Trophoblast cell (in vitro differentiated cells and primary cell): ENCODE results near the gene LATS1.
"Not testable (repeated sequence)": the region's sequence is repeated elsewhere in the genome, so short reads cannot be mapped to it uniquely, and the experiment has no call there.

Experiments used
- DNase-seq, 2 donors: peaks; one replicate each; pipeline ENCODE4 v3.0.0-alpha.2; 2016
- H2AFZ ChIP-seq: 2 replicates; pipeline ENCODE4 v1.6.1; 2013; ENCODE audit warnings: low read length, moderate library complexity, mild to moderate bottlenecking; ENCODE audit not compliant: insufficient read depth, poor library complexity
- H2AK5ac ChIP-seq: 2 replicates; pipeline ENCODE4 v1.6.1; 2013; ENCODE audit warnings: mild to moderate bottlenecking, low read length
- H2BK120ac ChIP-seq: 2 replicates; pipeline ENCODE4 v1.6.1; 2013; ENCODE audit warnings: low read length, mild to moderate bottlenecking, moderate library complexity; ENCODE audit not compliant: insufficient read depth, poor library complexity
- H2BK12ac ChIP-seq: 2 replicates; pipeline ENCODE4 v1.6.1; 2013; ENCODE audit warnings: mild to moderate bottlenecking, low read length, moderate library complexity
- H2BK5ac ChIP-seq: 2 replicates; pipeline ENCODE4 v1.6.1; 2013; ENCODE audit warnings: low read length, low read depth, moderate library complexity, mild to moderate bottlenecking; ENCODE audit not compliant: poor library complexity
- H3K14ac ChIP-seq: 2 replicates; pipeline ENCODE4 v1.6.1; 2013; ENCODE audit warnings: mild to moderate bottlenecking, low read length
- H3K18ac ChIP-seq: 2 replicates; pipeline ENCODE4 v1.6.1; 2013; ENCODE audit warnings: mild to moderate bottlenecking, low read length
- H3K23ac ChIP-seq: 2 replicates; pipeline ENCODE4 v1.6.1; 2013; ENCODE audit warnings: low read length
- H3K27ac ChIP-seq: 2 replicates; pipeline ENCODE4 v1.5.1; 2013; ENCODE audit warnings: low read depth, mild to moderate bottlenecking, inconsistent platforms, low read length, moderate library complexity
- H3K27me3 ChIP-seq: 2 replicates; pipeline ENCODE4 v1.6.1; 2013; ENCODE audit warnings: inconsistent platforms, mild to moderate bottlenecking, low read length, moderate library complexity; ENCODE audit not compliant: insufficient read depth
- H3K36me3 ChIP-seq, 2 experiments: 1 replicate in 1 of 2; 2 replicates in 1 of 2; pipeline ENCODE4 v1.6.1; 2013; ENCODE audit warnings: low read length in 2 of 2, mild to moderate bottlenecking in 2 of 2, moderate library complexity in 1 of 2; ENCODE audit not compliant: insufficient read depth in 2 of 2, control insufficient read depth in 1 of 2
- H3K4ac ChIP-seq: 2 replicates; pipeline ENCODE4 v1.6.1; 2013; ENCODE audit warnings: low read depth, mild to moderate bottlenecking, low read length, moderate library complexity
- H3K4me1 ChIP-seq, 2 experiments: 1 replicate in 1 of 2; 2 replicates in 1 of 2; pipeline ENCODE4 v1.6.1; 2013; ENCODE audit warnings: low read length in 2 of 2, mild to moderate bottlenecking in 2 of 2, moderate library complexity in 1 of 2; ENCODE audit not compliant: insufficient read depth in 2 of 2, control insufficient read depth in 1 of 2
- H3K4me2 ChIP-seq: 2 replicates; pipeline ENCODE4 v1.6.1; 2013; ENCODE audit warnings: inconsistent platforms, mild to moderate bottlenecking, low read length, moderate library complexity
- H3K4me3 ChIP-seq: 2 replicates; pipeline ENCODE4 v1.5.1; 2013; ENCODE audit warnings: mild to moderate bottlenecking, low read depth, low read length, inconsistent platforms
- H3K79me1 ChIP-seq: one replicate; pipeline ENCODE4 v1.6.1; 2013; ENCODE audit warnings: low read length
- H3K79me2 ChIP-seq: 2 replicates; pipeline ENCODE4 v1.6.1; 2013; ENCODE audit warnings: low read length, mild to moderate bottlenecking; ENCODE audit not compliant: control insufficient read depth, insufficient read depth, poor library complexity
- H3K9ac ChIP-seq: 2 replicates; pipeline ENCODE4 v1.6.1; 2013; ENCODE audit warnings: mild to moderate bottlenecking, low read length
- H3K9me3 ChIP-seq: 2 replicates; pipeline ENCODE4 v1.6.1; 2013; ENCODE audit warnings: low read depth, mild to moderate bottlenecking, control low read depth, inconsistent platforms, low read length; ENCODE audit not compliant: insufficient read depth
- H4K12ac ChIP-seq: 2 replicates; pipeline ENCODE4 v1.6.1; 2013; ENCODE audit warnings: low read depth, mild to moderate bottlenecking, low read length, moderate library complexity
- H4K8ac ChIP-seq: 2 replicates; pipeline ENCODE4 v1.6.1; 2013; ENCODE audit warnings: low read depth, mild to moderate bottlenecking, low read length, moderate library complexity
- H4K91ac ChIP-seq: one replicate; pipeline ENCODE4 v1.6.1; 2013; ENCODE audit warnings: low read depth, mild to moderate bottlenecking, low read length, moderate library complexity
- WGBS: extraction: QIAGEN DNeasy Blood & Tissue Kit; methylation state at CpG from one replicate; pipeline ENCODE4 v1.1.7; 2013; ENCODE audit warnings: missing lambda C conversion rate; ENCODE audit not compliant: insufficient read length, insufficient coverage; ENCODE audit errors: extremely low coverage; 5-methylcytosine and 5-hydroxymethylcytosine counted together

Gene LATS1

DNA sequence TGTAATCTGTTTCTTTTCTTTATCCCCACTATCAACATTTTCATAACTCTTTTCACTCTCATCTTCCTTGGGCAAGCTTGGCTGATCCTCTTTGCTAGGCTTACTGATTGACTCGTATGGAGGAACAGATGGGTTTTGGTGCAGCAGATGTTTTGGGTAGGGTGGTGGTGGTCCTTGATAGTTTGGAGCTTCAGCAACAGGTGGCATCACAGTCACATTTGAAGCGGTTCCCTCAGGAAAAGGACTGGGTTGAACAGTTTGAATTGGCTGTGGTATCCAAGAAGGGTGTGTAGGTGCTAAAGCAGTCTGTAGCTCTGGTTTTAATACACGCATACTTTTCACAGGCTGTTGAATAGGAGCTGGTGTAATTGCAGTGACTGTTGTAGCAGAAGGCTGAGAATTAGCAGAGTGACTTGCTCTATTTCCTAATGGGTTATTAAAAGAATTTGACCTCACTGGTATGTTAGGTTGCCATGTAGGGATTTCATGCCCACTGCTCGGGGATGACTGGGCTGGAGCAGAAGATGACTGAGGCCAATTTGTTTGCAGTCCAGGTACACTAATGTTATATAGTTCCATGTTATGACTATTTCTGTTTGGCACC is 34.5 kb downstream of the LATS1 start:
- Histone ChIP-seq H2BK12ac (no peak overlapping the region), H2AK5ac (no peak overlapping the region), H3K18ac (no peak overlapping the region), H3K4me2 (no peak overlapping the region), H3K9me3 (no peaks in the 10 kb centered on the region), H3K4me3 (no peak overlapping the region), H3K79me2 (no peaks in the 10 kb centered on the region), H3K4me1 (no peaks in the 10 kb centered on the region), H4K91ac (no peak overlapping the region), H3K9ac (no peak overlapping the region), H3K4ac (no peak overlapping the region), H2BK120ac (no peak overlapping the region), H3K27ac (no peak overlapping the region), H3K27me3 (no peaks in the 10 kb centered on the region), H3K23ac (no peak overlapping the region), H3K36me3 (peaks cover 14 to 15% of the 10 kb centered on the region in 2 experiments), H2BK5ac (no peak overlapping the region), H3K79me1 (no peaks in the 10 kb centered on the region), H2AFZ (no peak overlapping the region), H4K12ac (no peak overlapping the region), H4K8ac (no peak overlapping the region), H3K14ac (no peak overlapping the region)
- WGBS = no CpG with 5 or more reads among the region's 4 CpGs
- DNase-seq = no peak

DNA sequence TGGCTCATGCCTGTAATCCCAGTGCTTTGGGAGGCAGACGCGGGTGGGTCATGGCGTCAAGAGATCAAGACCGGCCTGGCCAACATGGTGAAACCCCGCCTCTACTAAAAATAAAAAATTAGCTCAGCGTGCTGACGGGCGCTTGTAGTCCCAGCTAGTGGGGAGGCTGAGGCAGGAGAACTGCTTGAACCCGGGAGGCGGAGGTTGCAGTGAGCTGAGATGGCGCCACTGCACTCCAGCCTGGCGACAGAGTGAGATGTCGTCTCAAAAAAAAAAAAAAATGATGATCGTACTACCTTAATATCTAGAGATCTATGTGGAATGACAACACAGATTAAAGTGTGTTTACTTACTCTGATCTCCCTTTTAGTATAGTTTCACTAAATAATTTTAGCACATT is 36.1 kb downstream of the LATS1 start:
- not testable (repeated sequence) for H3K27ac ChIP-seq, H2BK5ac ChIP-seq, H2AK5ac ChIP-seq, H2BK12ac ChIP-seq, H3K27me3 ChIP-seq, H2AFZ ChIP-seq, H3K4me1 ChIP-seq, H3K4ac ChIP-seq, H3K9me3 ChIP-seq, H3K23ac ChIP-seq, H3K79me1 ChIP-seq, H4K8ac ChIP-seq, H3K4me3 ChIP-seq, H3K9ac ChIP-seq, H4K91ac ChIP-seq, H3K79me2 ChIP-seq, H3K18ac ChIP-seq, H4K12ac ChIP-seq, H3K4me2 ChIP-seq, H3K14ac ChIP-seq, DNase-seq, H2BK120ac ChIP-seq
- H3K36me3 ChIP-seq = peaks cover 10 to 17% of the 10 kb centered on the region in 2 experiments
- no CpG with 5 or more reads among the region's 14 CpGs for WGBS

DNA sequence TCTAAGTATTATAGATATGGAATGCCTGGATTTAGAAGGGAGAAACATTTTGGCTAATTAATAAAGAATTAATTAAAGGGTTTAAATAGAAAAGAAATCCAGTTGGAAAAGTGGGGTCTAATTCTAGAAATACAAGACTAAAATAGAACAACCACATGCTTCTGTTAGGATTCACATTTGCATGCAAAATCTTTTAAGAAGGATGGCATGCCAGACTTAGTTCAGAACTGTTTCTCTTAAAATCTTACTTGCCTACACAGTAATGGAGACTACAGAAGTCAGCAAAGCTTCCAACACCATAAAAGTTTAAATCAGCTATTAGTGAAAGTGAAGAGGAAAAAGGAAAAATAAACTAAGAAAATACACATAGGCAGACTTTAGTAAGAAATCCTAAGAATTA is 36.7 kb downstream of the LATS1 start:
- Histone ChIP-seq H3K36me3 (peaks cover 13 to 19% of the 10 kb centered on the region in 2 experiments), H3K4me2 (no peak overlapping the region), H2AFZ (no peak overlapping the region), H4K91ac (no peak overlapping the region), H2AK5ac (no peak overlapping the region), H3K23ac (no peak overlapping the region), H3K27ac (no peak overlapping the region), H4K12ac (no peak overlapping the region), H2BK120ac (no peak overlapping the region), H3K4me3 (no peak overlapping the region), H3K79me1 (no peaks in the 10 kb centered on the region), H3K4me1 (no peaks in the 10 kb centered on the region), H3K9ac (no peak overlapping the region), H3K9me3 (no peaks in the 10 kb centered on the region), H3K14ac (no peak overlapping the region), H3K79me2 (no peaks in the 10 kb centered on the region), H2BK5ac (no peak overlapping the region), H3K27me3 (no peaks in the 10 kb centered on the region), H3K18ac (no peak overlapping the region), H2BK12ac (no peak overlapping the region), H3K4ac (no peak overlapping the region), H4K8ac (no peak overlapping the region)
- no peak for DNase-seq

DNA sequence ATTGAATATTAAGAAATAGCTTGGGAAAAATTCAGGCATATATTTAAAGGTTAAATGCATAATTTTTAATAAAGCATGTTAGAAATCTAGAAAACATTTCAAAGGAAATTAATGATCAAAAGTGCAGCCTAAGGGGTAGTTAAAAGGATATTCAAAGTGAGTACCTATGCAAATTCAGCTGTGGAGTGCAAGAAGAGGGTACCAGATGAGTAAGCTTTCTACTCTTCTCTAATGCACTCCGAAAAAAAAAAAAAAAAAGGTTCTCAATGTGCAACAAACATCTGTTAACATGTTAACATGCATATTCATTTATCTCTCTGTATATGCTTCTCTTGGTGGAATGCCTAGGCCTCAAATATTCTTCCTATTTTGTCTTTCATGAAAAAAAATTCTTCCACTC is 37.4 kb downstream of the LATS1 start:
- Histone ChIP-seq H3K4me2 (no peak overlapping the region), H4K8ac (no peak overlapping the region), H3K4ac (no peak overlapping the region), H2AK5ac (no peak overlapping the region), H4K12ac (no peak overlapping the region), H4K91ac (no peak overlapping the region), H2BK12ac (no peak overlapping the region), H3K9me3 (no peaks in the 10 kb centered on the region), H3K4me1 (no peaks in the 10 kb centered on the region), H3K36me3 (peaks cover 17 to 23% of the 10 kb centered on the region in 2 experiments), H2AFZ (no peak overlapping the region), H2BK120ac (no peak overlapping the region), H3K23ac (no peak overlapping the region), H3K79me2 (no peaks in the 10 kb centered on the region), H2BK5ac (no peak overlapping the region), H3K4me3 (no peak overlapping the region), H3K79me1 (no peaks in the 10 kb centered on the region), H3K27ac (no peak overlapping the region), H3K9ac (no peak overlapping the region), H3K27me3 (no peaks in the 10 kb centered on the region), H3K14ac (no peak overlapping the region), H3K18ac (no peak overlapping the region)
- DNase-seq = no peak
- no CpG with 5 or more reads among the region's 1 CpG for WGBS
